IMR-90 (cell line): Measurements from ENCODE around the gene ZFP57.

Experiments
- CTCF ChIP-seq: conservative IDR thresholded peaks from 2 replicates; pipeline ENCODE4 v1.5.1; 2012; ENCODE audit warnings: mild to moderate bottlenecking, low read depth, low read length, improper control_type of control experiment
- ELK1 ChIP-seq: fragments of 150-350 bp; IDR thresholded peaks from 2 replicates; pipeline ENCODE4 v1.6.1; 2016; ENCODE audit warnings: low read depth, mild to moderate bottlenecking, low read length, moderate library complexity, borderline replicate concordance
- MXI1 ChIP-seq: IDR thresholded peaks from 2 replicates; pipeline ENCODE4 v1.6.1; 2012; ENCODE audit warnings: low read depth, mild to moderate bottlenecking, low read length, moderate library complexity, borderline replicate concordance
- POLR2A ChIP-seq: IDR thresholded peaks from 2 replicates; pipeline ENCODE4 v1.6.1; 2012; ENCODE audit warnings: mild to moderate bottlenecking, low read depth, low read length
- RCOR1 ChIP-seq: IDR thresholded peaks from 2 replicates; pipeline ENCODE4 v1.6.1; 2012; ENCODE audit warnings: mild to moderate bottlenecking, low read length, improper control_type of control experiment; ENCODE audit not compliant: insufficient replicate concordance

DNA sequence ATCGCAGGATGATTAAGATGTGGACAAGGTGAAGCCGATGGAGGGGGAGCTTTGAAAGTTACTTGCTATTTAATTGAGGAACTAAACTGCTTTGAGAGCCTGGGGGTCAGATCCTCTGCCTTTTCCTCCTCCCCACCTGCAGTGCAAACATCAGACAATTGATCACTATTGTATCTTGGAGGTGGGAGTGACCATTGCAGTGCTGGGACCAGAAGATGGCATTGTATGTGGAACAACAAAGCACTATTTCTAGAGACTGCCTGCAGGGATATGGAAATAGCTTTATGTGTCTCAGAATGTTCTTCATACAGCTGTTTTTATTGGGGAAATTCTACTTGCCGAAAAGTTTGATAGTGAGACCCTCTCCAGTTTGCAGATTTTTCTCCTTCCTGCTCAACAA, 19.9 kb downstream of the ZFP57 start:
- TF ChIP-seq CTCF (no peak), MXI1 (no peak), ELK1 (no peak), POLR2A (no peak), RCOR1 (no peak)
